ENCODE results near the gene TSC1. TPM values are rescaled to one million over a fixed set of nuclear protein-coding genes. Genes with fewer than 3 reads are reported as not detected.

TSC1 gene
- total and polyA plus RNA-seq, 2 experiments from 2014 or later: 23.7 to 48.0 TPM

DNA sequence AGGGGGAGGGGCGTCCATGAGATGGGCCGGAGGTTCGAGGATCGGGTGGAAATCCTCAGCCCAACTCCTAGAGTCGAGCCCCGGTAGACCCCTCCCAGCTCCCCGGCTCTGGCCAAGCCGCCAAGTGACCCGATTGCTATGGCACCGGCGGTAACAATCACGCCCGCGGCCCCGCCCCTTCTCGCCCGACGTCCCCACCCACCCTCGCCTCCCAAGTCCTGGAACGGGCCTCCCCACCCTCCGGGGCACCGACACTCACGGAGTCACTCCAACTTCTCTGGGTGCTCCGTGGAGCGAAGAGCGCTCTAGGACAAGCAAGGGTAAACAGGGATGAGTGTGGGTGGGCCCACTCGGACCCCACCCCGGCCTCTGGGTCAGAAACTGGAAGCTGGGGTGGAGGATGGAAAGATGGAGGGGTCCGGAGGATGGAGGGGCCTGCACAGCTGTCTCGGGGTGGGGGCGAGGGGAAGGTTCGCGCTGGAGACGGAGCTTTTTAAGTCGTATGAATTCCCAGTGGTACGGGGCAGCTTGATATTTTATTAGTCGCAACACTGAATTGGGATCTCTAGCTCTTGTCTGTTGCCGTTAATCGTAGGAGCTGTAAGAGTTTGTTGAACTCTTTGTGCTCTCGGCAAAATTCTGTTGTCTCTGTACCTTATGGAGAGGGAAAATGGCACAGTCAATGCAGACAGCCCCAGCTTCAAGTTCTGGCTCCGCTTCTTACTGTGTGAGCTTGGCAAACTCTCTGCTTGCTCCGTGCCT is 65.5 kb downstream of the TSC1 start, which contains the start of gene SPACA9 (continued):
- TF ChIP-seq, protein P1, sequence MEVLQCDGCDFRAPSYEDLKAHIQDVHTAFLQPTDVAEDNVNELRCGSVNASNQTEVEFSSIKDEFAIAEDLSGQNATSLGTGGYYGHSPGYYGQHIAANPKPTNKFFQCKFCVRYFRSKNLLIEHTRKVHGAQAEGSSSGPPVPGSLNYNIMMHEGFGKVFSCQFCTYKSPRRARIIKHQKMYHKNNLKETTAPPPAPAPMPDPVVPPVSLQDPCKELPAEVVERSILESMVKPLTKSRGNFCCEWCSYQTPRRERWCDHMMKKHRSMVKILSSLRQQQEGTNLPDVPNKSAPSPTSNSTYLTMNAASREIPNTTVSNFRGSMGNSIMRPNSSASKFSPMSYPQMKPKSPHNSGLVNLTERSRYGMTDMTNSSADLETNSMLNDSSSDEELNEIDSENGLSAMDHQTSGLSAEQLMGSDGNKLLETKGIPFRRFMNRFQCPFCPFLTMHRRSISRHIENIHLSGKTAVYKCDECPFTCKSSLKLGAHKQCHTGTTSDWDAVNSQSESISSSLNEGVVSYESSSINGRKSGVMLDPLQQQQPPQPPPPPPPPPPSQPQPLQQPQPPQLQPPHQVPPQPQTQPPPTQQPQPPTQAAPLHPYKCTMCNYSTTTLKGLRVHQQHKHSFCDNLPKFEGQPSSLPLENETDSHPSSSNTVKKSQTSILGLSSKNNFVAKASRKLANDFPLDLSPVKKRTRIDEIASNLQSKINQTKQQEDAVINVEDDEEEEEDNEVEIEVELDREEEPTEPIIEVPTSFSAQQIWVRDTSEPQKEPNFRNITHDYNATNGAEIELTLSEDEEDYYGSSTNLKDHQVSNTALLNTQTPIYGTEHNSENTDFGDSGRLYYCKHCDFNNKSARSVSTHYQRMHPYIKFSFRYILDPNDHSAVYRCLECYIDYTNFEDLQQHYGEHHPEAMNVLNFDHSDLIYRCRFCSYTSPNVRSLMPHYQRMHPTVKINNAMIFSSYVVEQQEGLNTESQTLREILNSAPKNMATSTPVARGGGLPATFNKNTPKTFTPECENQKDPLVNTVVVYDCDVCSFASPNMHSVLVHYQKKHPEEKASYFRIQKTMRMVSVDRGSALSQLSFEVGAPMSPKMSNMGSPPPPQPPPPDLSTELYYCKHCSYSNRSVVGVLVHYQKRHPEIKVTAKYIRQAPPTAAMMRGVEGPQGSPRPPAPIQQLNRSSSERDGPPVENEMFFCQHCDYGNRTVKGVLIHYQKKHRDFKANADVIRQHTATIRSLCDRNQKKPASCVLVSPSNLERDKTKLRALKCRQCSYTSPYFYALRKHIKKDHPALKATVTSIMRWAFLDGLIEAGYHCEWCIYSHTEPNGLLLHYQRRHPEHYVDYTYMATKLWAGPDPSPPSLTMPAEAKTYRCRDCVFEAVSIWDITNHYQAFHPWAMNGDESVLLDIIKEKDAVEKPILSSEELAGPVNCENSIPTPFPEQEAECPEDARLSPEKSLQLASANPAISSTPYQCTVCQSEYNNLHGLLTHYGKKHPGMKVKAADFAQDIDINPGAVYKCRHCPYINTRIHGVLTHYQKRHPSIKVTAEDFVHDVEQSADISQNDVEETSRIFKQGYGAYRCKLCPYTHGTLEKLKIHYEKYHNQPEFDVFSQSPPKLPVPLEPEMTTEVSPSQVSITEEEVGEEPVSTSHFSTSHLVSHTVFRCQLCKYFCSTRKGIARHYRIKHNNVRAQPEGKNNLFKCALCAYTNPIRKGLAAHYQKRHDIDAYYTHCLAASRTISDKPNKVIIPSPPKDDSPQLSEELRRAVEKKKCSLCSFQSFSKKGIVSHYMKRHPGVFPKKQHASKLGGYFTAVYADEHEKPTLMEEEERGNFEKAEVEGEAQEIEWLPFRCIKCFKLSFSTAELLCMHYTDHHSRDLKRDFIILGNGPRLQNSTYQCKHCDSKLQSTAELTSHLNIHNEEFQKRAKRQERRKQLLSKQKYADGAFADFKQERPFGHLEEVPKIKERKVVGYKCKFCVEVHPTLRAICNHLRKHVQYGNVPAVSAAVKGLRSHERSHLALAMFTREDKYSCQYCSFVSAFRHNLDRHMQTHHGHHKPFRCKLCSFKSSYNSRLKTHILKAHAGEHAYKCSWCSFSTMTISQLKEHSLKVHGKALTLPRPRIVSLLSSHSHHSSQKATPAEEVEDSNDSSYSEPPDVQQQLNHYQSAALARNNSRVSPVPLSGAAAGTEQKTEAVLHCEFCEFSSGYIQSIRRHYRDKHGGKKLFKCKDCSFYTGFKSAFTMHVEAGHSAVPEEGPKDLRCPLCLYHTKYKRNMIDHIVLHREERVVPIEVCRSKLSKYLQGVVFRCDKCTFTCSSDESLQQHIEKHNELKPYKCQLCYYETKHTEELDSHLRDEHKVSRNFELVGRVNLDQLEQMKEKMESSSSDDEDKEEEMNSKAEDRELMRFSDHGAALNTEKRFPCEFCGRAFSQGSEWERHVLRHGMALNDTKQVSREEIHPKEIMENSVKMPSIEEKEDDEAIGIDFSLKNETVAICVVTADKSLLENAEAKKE (CRISPR knock-in tag; IDR thresholded peaks at IDR 0.05): no peak
- TF ChIP-seq EZH2phosphoT487 (IDR thresholded peaks at IDR 0.05; ENCODE audit: unreplicated experiment) (no peak), STAT1 (IDR thresholded peaks at IDR 0.05; ENCODE audit: unreplicated experiment) (no peak), POLR2AphosphoS5 (IDR thresholded peaks at IDR 0.05; ENCODE audit: low read depth) (no peak), ZNF331 (CRISPR knock-in tag; IDR thresholded peaks at IDR 0.05; ENCODE audit: low read depth) (no peak), EZH2 (IDR thresholded peaks at IDR 0.05; ENCODE audit: low read depth, unreplicated experiment) (no peak)
- TF ChIP-seq, protein P2, sequence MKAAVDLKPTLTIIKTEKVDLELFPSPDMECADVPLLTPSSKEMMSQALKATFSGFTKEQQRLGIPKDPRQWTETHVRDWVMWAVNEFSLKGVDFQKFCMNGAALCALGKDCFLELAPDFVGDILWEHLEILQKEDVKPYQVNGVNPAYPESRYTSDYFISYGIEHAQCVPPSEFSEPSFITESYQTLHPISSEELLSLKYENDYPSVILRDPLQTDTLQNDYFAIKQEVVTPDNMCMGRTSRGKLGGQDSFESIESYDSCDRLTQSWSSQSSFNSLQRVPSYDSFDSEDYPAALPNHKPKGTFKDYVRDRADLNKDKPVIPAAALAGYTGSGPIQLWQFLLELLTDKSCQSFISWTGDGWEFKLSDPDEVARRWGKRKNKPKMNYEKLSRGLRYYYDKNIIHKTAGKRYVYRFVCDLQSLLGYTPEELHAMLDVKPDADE (IDR thresholded peaks at IDR 0.05): no peak; the same call in 1 of the 2 replicates

Data from GM23338 (cell line).